Measurements from ENCODE around the gene EARS2. TPM values are rescaled to one million over a fixed set of nuclear protein-coding genes. Genes with fewer than 3 reads are reported as not detected.
"Not testable (repeated sequence)": the region's sequence is repeated elsewhere in the genome, so short reads cannot be mapped to it uniquely, and the experiment has no call there.

EARS2 gene
- total RNA-seq, 1 experiment from 2014 or later = 101 TPM

- no peak overlapping the region for H3K4me3 ChIP-seq (ENCODE audit: insufficient read depth, low read depth, low read length)
- no peaks in the 10 kb centered on the region for H3K27me3 ChIP-seq (ENCODE audit: control insufficient read depth, insufficient read depth, low read length)
- no peak for DNase-seq
- H3K36me3 ChIP-seq (replicated peaks; ENCODE audit: control insufficient read depth, insufficient read depth, low read length) = peaks cover 47% of the 10 kb centered on the region
These were observed 32.3 kb downstream of the EARS2 start for GRCh38 chr16:23524886-23525285.

DNA sequence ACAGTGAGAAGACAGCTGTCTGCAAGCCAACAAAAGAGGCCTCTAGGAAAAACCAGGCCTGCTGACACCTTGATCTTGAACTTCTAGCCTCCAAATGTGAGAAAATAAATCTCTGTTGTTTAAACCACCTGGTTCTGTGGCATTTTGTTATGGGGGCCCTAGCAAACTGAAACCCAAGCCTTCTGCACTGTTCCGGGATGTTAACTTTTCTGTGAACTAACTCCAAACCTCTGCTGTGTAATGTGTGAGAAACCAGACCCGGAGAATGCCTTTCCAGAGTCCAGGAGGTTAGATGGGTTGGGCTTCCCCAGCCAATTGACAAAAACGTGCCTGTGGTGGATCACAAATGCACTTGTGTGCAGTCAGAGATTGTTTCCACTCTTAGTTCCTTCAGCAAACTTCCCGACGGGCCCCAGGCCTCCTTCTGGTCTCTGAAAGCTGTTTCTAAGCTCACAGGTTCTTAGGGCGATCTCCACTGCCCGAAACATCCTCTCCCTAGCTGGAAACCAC, 33.2 kb downstream of the EARS2 start:
- DNase-seq = no peak
- Histone ChIP-seq H3K4me3 (ENCODE audit: insufficient read depth, low read depth, low read length) (no peak overlapping the region), H3K36me3 (replicated peaks; ENCODE audit: control insufficient read depth, insufficient read depth, low read length) (peaks cover 40% of the 10 kb centered on the region), H3K27me3 (ENCODE audit: control insufficient read depth, insufficient read depth, low read length) (no peaks in the 10 kb centered on the region)

- no peak for DNase-seq
- Histone ChIP-seq H3K36me3 (replicated peaks; ENCODE audit: control insufficient read depth, insufficient read depth, low read length) (peaks cover 35% of the 10 kb centered on the region), H3K4me3 (ENCODE audit: insufficient read depth, low read depth, low read length) (no peak overlapping the region), H3K27me3 (ENCODE audit: control insufficient read depth, insufficient read depth, low read length) (no peaks in the 10 kb centered on the region)
These were observed 33.8 kb downstream of the EARS2 start for GRCh38 chr16:23523321-23523720.

- Histone ChIP-seq H3K27me3 (ENCODE audit: control insufficient read depth, insufficient read depth, low read length) (no peaks in the 10 kb centered on the region), H3K36me3 (replicated peaks; ENCODE audit: control insufficient read depth, insufficient read depth, low read length) (peaks cover 31% of the 10 kb centered on the region), H3K4me3 (ENCODE audit: insufficient read depth, low read depth, low read length) (no peak overlapping the region)
- no peak for DNase-seq
These were observed 35.2 kb downstream of the EARS2 start for GRCh38 chr16:23521965-23522364.

DNA sequence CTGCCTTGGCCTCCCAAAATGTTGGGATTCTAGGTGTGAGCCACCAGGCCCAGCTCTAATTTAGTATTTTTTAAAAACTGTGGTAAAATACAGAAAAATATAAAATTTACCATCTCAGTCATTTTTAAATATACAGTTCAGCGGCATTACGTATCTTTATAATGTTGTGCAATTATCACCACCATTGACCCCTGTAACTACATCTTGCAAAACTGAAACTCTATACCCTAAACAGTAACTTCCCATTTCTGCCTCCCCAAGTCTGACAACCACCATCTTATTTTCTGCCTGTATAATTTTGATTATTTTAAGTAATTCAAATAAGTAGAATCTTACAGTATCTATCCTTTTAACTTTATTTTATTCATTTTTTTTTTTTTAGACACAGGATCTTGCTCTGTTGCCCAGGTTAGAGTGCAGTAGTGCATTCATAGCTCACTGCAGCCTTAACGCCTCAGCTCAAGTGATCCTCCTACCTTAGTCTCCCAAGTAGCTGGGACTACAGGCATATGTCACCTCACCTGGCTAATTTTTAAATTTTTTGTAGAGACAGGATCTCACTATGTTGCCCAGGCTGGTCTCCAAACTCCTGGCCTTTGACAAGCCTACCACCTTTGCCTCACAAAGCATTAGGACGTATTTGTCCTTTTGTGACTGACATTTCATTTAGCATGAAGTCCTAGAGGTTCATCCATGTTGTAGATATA, 36.0 kb downstream of the EARS2 start:
- Histone ChIP-seq H3K36me3 (replicated peaks; ENCODE audit: control insufficient read depth, insufficient read depth, low read length) (peaks cover 31% of the 10 kb centered on the region), H3K4me3 (ENCODE audit: insufficient read depth, low read depth, low read length) (no peak overlapping the region), H3K27me3 (ENCODE audit: control insufficient read depth, insufficient read depth, low read length) (no peaks in the 10 kb centered on the region)
- DNase-seq = no peak

DNA sequence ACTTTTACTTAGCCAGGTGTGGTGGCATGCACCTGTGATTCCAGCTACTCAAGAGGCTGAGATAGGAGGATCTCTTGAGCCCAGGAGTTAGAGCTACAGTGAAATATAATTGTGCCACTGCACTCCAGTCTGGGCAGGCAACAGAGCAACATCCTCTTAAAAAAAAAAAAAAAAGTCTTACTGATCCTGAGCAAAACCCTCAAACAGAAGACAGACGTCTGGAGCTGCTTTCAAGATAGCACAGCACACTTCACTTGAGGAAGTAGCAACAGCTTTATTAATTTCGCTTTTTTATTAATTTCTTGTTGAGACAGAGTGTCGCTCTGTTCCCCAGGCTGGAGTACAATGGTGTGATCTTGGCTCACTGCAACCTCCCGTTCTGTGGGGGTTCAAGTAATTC, 36.6 kb downstream of the EARS2 start:
- Histone ChIP-seq H3K27me3 (ENCODE audit: control insufficient read depth, insufficient read depth, low read length) (no peaks in the 10 kb centered on the region), H3K4me3 (ENCODE audit: insufficient read depth, low read depth, low read length) (no peak overlapping the region), H3K36me3 (replicated peaks; ENCODE audit: control insufficient read depth, insufficient read depth, low read length) (peaks cover 31% of the 10 kb centered on the region)
- DNase-seq = no peak

GRCh38 chr16:23519282-23519681, 37.9 kb downstream of the EARS2 start:
- no peaks in the 10 kb centered on the region for H3K27me3 ChIP-seq (ENCODE audit: control insufficient read depth, insufficient read depth, low read length)
- DNase-seq = no peak
- peaks cover 23% of the 10 kb centered on the region for H3K36me3 ChIP-seq (replicated peaks; ENCODE audit: control insufficient read depth, insufficient read depth, low read length)
- H3K4me3 ChIP-seq (ENCODE audit: insufficient read depth, low read depth, low read length) = no peak overlapping the region

- no peak for DNase-seq
- no peak overlapping the region for H3K4me3 ChIP-seq (ENCODE audit: insufficient read depth, low read depth, low read length)
- no peaks in the 10 kb centered on the region for H3K27me3 ChIP-seq (ENCODE audit: control insufficient read depth, insufficient read depth, low read length)
- peaks cover 15% of the 10 kb centered on the region for H3K36me3 ChIP-seq (replicated peaks; ENCODE audit: control insufficient read depth, insufficient read depth, low read length)
These were observed 38.7 kb downstream of the EARS2 start for GRCh38 chr16:23518435-23518891.

DNA sequence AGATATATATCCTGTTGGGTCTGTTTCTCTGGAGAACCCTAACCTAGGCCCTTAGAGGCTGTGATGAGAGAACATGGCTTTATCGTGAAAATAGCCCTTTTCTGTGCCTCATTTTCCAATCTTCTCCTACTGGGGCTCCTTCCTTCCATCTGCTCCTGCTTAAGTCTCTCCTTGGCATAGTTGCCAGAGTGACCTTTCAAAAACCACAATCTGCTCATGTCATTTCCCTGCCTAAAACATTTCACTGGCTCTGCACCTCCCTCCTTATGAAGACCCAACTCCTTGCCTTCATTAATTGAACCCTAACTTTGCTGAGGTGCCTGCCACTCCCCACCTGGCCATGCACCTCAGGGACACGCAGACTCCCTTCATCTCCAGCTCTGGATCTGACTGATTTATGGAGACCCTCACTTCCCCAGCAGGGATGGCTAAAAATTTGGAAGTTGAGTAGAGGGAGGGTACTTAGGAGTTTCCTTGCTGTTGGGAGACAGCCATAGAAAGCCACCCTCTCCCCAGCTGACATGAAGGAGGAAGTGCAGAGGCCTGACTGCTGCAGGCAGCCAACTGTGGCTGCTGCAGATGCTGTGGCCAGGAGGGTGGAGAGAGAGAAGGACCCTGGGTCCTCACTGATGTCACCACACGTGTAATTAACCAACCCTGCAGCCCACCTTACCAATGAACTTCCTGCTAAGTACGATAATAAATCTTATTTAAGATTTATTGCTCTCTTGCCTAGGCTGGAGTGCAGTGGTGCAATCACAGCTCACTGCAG, 40.6 kb downstream of the EARS2 start:
- no peak overlapping the region for H3K4me3 ChIP-seq (ENCODE audit: insufficient read depth, low read depth, low read length)
- DNase-seq = no peak
- peaks cover 2% of the 10 kb centered on the region; the same call in 1 of the 2 replicates for H3K36me3 ChIP-seq (replicated peaks; ENCODE audit: control insufficient read depth, insufficient read depth, low read length)
- H3K27me3 ChIP-seq (ENCODE audit: control insufficient read depth, insufficient read depth, low read length) = no peaks in the 10 kb centered on the region

DNA sequence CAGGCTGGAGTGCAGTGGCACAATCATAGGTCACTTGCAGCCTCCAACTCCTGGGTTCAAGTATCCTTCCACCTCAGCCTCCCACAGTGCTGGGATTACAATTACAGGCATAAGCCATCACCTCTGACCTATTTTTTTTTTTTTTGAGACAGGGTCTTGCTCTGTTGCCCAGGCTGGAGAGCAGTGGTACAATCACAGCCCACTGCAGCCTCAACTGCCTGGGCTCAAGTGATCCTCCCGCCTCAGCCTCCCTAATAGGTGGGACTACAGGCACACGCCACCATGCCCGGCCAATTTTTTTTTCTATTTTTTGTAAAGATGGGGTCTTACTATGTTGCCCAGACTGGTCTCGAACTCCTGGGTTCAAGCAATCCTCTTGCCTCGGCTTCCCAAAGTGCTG, 41.3 kb downstream of the EARS2 start:
- Histone ChIP-seq H3K4me3 (ENCODE audit: insufficient read depth, low read depth, low read length) (no peak overlapping the region), H3K27me3 (ENCODE audit: control insufficient read depth, insufficient read depth, low read length) (no peaks in the 10 kb centered on the region), H3K36me3 (replicated peaks; ENCODE audit: control insufficient read depth, insufficient read depth, low read length) (no peaks in the 10 kb centered on the region; the same call in 1 of the 2 replicates)
- no peak for DNase-seq

- no peaks in the 10 kb centered on the region for H3K36me3 ChIP-seq (replicated peaks; ENCODE audit: control insufficient read depth, insufficient read depth, low read length)
- H3K4me3 ChIP-seq (ENCODE audit: insufficient read depth, low read depth, low read length) = no peak overlapping the region
- DNase-seq = no peak
- no peaks in the 10 kb centered on the region for H3K27me3 ChIP-seq (ENCODE audit: control insufficient read depth, insufficient read depth, low read length)
These were observed 42.6 kb downstream of the EARS2 start for GRCh38 chr16:23514381-23515152.

GRCh38 chr16:23512168-23512695, 44.9 kb downstream of the EARS2 start:
- Histone ChIP-seq H3K36me3 (replicated peaks; ENCODE audit: control insufficient read depth, insufficient read depth, low read length) (no peaks in the 10 kb centered on the region), H3K27me3 (ENCODE audit: control insufficient read depth, insufficient read depth, low read length) (no peaks in the 10 kb centered on the region), H3K4me3 (ENCODE audit: insufficient read depth, low read depth, low read length) (no peak overlapping the region)
- no peak for DNase-seq

- DNase-seq = no peak
- H3K36me3 ChIP-seq (replicated peaks; ENCODE audit: control insufficient read depth, insufficient read depth, low read length) = no peaks in the 10 kb centered on the region; the same call in 1 of the 2 replicates
- H3K27me3 ChIP-seq (ENCODE audit: control insufficient read depth, insufficient read depth, low read length) = no peaks in the 10 kb centered on the region
- no peak overlapping the region for H3K4me3 ChIP-seq (ENCODE audit: insufficient read depth, low read depth, low read length)
These were observed 45.4 kb downstream of the EARS2 start for GRCh38 chr16:23511731-23512130.

DNA sequence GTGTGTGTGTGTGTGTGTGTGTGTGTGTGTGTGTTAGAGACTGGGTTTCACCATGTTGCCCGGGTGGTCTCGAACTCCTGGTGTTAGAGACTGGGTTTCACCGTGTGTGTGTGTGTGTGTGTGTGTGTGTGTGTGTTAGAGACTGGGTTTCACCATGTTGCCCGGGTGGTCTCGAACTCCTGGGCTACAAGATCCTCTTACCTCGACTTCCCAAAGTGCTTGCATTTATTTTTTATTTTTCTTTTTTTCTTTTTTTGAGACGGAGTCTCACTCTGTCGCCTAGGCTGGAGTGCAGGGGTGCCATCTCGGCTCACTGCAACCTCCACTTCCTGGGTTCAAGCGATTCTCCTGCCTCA, 46.3 kb downstream of the EARS2 start:
- H3K36me3 ChIP-seq (replicated peaks; ENCODE audit: control insufficient read depth, insufficient read depth, low read length); H3K27me3 ChIP-seq (ENCODE audit: control insufficient read depth, insufficient read depth, low read length); DNase-seq: not testable (repeated sequence)
- peak overlapping the region; percentile 68 for H3K4me3 ChIP-seq (ENCODE audit: insufficient read depth, low read depth, low read length)

Measured in H7 (cell line).